Activated naive CD4-positive, alpha-beta T cell treated with anti-CD3 and anti-CD28 coated beads, Interleukin-2, amount 50 U/mL, for 16 hours (primary cell): Measurements from ENCODE around the gene AHI1.

Experiments
- DNase-seq: peaks from one replicate; pipeline ENCODE4 v3.0.0-alpha.2; 2020

AHI1 gene

DNA sequence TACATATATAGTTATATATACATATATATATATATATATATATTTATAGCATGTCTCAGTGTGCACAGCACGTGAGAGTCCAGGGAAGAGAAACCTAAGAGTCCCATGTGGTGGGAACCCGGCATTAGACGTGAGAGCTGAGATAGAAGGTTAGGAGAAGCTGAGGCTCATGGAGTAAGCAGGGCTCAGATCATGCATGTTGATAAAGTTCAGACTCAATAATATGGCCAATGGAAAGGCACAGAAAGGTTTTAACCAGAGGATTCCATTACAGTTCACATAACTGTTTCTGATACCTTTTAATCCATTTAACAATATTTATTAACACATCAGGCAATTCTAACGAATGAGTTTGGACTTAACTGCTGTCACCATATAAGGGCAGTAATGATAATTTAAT lies 173.0 kb downstream of the AHI1 start:
- no peak for DNase-seq

GRCh38 chr6:135323979-135324378 lies 173.6 kb downstream of the AHI1 start:
- DNase-seq: no peak

DNA sequence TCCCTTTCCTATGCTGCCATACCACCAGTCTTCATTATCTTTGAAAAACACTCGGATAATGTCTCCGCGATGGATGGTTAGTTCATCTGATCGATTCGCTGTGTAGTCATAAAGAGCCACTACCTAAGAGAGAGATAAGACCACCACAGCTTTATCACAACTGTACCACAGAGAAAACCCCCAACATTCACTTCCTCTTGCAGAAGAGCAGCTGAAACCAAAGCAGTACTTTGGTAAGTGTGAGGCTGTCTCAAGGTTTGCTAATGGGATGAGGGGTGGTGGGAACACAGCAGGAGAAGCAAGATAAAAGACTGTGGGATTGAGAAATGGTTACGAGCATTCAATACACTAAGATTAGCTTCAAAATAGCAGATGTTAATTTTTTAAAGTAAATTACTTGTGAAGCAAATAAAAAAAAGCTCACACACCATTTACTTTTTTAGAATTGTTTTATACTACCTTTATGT lies 174.3 kb downstream of the AHI1 start:
- no peak for DNase-seq

- DNase-seq: no peak
These were observed 174.9 kb downstream of the AHI1 start for GRCh38 chr6:135322427-135323201.

DNA sequence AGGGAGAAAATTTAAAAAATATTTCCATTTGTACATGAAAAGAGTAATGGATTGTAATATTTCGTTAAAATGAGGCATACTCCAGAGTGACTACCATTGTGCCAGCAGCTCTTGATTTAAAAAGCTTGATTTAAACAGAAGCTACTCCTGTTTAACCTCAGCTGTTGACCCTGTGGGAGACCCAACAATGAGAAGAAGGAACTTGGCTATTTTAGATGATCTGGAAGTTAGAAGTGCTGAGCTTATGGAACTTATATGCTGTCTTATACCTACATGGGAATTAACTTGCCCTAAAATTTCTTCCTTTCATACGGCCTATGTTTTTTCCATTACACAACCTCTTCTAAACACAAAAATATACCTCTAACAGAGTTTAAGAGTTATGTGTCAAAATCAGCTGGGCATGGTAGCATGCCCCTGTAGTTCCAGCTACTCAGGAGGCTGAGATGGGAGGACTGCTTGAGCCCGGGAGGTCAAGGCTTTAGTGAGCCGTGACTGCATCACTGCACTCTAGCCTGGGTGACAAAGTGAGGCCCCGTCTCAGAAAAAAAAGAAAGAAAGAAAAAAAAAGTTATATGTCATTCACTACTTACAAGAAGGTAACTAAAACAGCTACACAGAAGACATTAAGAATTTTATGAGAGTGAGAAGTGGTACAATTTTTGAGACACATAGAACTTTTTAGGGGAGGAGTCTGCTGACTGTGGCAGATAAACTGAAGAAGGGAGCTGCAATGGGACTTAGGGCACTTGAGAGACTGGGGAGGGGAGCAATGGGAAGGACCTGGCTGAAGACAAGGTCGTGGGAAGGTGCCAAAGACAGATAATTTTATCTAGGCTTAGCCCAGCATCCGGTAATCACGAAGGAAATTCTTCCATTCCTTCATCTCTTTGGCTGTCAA lies 176.6 kb downstream of the AHI1 start:
- no peak for DNase-seq

- DNase-seq: no peak
These were observed 177.7 kb downstream of the AHI1 start for GRCh38 chr6:135319819-135320218.

DNA sequence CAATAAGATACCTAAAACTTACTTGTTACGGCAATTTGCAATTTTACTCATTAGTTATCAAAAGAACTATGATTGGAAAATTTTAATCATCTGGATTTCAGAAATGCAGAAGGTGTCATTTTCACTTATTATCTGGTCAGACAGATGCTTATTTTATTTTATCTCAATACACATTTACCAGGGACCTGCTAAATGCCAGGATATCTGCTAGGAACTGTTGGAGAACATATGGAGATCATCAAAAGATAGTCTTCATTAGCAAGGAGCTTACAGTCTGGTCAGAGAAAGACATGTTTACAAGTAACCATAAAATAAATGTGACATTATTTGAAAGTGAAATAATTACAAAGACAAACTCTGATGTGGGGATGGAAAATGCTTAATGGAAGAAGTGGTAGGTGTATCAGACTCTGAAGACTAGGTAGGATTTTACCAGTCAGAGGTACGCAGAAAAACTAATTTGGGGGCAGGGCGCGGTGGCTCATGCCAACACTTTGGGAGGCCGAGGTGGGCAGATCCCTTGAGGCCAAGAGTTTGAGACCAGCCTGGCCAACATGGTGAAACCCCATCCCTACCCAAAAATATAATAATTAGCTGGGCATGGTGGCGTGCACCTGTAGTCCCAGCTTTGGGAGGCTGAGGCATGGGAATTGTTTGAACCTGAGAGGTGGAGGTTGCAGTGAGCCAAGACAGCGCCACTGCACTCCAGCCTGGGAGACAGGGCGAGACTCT lies 178.6 kb downstream of the AHI1 start:
- DNase-seq: no peak

DNA sequence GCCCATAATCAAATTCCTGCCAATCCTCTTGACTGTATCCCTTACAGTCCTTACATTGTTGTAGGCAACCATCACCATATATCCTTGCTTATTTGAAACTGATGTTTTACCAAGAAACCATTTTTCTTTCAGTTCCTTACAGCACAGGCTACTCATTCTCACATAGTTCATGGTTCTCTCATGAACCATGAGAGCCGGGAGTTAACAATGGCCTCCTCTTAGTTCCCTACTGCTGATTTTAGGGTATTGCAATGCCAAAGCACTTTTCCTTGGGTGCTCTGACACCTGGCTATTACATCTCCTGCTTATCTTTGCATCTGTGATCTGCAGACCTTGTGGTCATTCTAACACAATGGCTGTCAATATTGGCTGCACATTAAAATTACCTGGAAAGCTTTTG lies 183.0 kb downstream of the AHI1 start:
- no peak for DNase-seq

DNA sequence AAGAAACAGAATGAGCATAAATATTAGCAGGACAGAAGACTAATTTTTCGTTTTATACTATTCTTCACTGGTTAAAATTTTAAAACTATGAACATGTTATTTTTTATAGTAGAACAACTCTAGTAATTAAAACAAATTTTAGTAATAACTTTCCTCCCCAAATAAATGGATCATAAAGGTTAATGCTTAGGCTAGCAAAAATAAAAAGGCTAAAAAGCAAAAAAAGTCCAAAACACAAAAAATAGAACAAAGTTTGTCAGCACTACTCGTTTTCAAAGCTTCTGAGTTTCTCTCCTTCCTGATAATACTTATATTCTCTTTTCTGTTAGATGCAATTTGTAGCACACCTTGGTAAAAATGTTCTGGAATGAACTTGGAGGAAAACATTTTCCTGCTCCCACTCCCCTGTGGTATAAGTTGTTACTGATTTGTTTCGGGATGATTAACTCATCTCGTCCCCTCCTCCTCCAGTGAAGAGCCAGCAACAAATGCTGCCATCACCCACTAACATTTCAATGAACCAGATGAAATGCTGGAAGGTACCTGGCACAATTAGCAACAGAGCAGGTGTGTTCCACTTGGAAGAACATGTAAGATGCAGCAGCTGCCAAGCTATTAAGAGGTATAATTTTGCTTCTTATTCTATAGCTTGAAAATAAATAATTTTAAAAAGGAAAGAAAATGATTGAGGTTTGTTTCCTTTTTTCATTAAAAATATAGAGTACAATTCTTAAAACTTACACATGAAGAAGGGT lies 185.9 kb downstream of the AHI1 start:
- no peak for DNase-seq

DNA sequence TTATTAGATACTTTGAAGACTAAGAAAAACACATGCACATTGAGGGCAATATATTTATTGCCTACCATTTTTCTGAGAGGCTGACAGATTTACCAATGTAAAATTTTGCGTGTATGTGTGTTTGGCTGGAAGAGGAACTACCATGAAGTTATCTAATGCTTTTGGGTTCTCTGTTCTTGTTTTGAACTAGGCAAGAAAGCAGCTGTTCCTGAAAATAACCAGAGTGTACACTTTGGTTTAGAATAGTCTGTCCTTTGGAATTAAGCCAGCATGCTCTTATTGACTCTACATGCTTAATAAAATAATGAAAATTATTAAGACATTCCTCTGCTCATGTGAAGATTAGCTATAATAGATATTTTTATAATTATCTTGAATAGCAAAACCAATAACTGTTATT lies 187.2 kb downstream of the AHI1 start:
- no peak for DNase-seq

DNA sequence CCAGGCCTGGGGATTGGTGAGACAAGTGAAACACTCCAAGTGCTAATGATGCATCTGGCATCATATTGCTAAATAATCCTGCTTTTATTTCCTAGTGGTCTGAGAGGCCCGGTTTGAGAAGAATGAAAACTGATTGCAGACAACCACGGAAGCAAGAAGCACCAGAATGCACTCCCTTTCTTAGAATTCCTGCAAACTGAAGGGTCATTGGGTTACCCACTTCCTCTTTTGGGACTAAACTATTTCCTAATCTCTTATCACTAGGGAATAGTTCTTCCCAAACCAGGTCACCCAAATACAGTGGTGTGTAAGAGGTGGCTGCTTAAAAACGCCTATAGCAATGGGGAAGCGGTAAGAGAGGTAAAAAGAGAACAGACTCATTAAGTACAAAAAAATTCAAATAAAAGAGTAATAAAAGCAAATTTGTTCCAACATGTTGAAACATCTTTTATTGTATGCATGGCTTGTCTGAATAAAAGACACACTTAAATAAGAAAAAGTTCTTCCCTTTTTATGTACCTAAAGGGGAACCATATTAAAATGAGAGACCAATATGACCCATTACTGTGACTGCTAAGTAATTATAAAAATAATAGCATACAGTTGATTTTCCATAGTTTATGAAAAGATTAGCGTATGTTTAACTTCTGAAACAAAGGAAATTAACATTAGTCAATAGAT lies 190.7 kb downstream of the AHI1 start:
- no peak for DNase-seq

- DNase-seq: no peak
These were observed 191.4 kb downstream of the AHI1 start for GRCh38 chr6:135306166-135306565.

DNA sequence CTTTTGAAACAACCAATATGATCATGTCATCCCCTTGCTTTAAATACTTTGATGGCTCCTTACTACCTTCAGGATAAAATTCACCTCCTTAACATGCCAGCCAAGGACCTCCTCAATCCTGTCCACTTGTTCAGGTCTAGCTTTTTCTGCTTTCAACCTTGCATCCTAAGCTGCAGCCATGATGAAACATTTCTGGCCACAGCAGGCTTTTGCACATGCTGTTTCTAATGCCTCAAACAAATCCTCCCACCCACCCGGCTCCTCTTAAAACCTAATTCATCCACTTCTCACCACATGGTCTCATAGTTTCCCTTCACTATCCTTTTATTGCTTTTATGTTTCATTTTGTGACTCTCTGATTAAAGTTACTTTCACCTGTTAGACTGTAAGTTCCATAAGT lies 191.9 kb downstream of the AHI1 start:
- no peak for DNase-seq

DNA sequence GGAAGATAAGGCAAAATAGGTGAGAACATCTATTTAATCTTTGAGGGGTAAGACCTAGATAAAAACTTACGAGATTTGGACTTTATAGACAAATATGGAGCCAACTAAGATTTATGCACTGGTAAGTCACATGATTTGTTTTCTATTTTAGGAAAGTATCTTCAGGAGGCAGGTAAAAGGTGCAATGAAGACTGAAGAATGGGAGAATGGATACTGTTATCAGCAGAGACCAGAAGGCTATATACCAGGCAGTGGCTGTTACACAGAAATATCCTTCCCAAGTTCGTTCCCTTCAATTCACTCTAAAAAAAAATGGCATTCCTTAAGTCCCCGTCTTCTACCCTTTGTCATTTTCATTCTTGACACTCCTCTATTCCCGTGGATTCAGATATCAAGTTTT lies 192.7 kb downstream of the AHI1 start:
- no peak for DNase-seq

- no peak for DNase-seq
These were observed 196.2 kb downstream of the AHI1 start for GRCh38 chr6:135301304-135301703.

- DNase-seq: no peak
These were observed 197.0 kb downstream of the AHI1 start for GRCh38 chr6:135300576-135300975.

DNA sequence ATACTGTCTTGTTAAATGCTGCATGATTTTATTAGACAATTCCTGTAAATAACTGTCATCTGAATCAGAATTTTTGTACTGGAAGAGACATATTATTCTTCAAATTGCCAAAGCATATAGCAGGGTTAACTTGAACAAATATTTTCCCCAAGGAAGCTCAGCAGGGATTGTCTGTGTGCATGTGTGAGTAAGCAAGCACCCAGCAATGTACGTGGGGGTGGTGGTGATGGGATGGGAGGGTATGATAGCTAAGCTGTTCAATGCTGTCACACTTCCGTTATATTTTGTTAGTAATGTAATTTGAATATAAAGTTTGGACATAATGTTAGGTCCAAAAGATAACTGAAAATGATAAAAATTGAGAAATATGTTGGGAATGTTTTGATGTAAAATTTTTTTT lies 198.3 kb downstream of the AHI1 start:
- DNase-seq: no peak

DNA sequence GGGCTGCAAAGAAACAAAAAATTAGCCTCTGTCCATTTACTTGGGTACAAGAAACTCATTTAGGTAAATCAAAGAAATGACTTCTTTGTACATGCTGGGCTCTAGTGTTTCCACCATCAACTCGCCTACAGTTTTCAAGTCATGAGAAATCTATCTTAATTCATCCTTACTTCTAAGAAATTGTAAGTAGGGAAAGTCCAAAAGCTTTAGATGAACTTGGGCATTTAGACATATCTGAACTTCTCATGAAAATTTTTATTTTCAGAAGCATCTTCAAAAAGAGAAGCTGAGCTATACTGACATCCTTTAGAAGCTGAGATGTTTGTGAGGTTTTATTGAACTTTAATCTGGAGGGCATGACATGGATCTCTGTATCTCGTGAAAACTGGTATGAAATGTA lies 199.1 kb downstream of the AHI1 start:
- DNase-seq: no peak

- DNase-seq: no peak
These were observed 200.8 kb downstream of the AHI1 start for GRCh38 chr6:135296715-135297114.

DNA sequence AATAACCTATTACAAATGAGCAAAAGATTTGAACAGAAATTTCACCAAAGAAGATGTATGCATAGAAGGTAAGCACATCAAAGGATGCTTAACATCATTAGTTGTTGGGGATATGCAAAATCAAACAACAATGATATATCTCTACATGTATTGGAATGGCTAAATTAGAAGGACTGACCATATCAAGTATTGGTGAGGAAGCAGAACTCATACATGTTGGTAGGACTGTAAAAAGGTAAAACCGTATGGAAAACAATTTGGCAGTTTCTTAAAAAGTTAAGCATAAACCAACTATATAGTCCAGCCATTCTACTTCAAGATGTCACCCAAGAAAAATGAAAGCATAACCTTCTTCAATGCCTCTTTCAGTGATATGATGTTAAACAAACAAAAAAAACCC lies 202.5 kb downstream of the AHI1 start:
- DNase-seq: no peak

- DNase-seq: no peak
These were observed 206.1 kb downstream of the AHI1 start for GRCh38 chr6:135291288-135292076.
